K562 (cell line): Measurements from ENCODE around the gene TMSB15C. TPM values are rescaled to one million over a fixed set of nuclear protein-coding genes. Genes with fewer than 3 reads are reported as not detected.

Experiments
- ATAC-seq: fragments of 200-7000 bp; cut with Tn5 transposase; 3 replicates; pipeline ENCODE4 v1.9.1; 2020; ENCODE audit warnings: moderate library complexity
- BruUV-seq: library from RNA; stranded (reverse); fragments of 400-500 nt; replicated peaks from 2 replicates; lab custom pipeline; 2021; lab: Mats Ljungman, UMichigan
- CTCF ChIA-PET: fragments of 300-600 bp; formaldehyde crosslinking; extraction: SDS; loops from one replicate; lab custom pipeline; 2021; ENCODE audit warnings: low intra/inter-chr PET ratio; lab: Yijun Ruan, JAX
- POLR2A ChIA-PET: fragments of 300-600, 350-650 bp; sonication (Branson Sonifier 250); formaldehyde crosslinking; extraction: SDS; loops from one replicate; lab custom pipeline; 2021; ENCODE audit warnings: antibody characterized with exemption, inconsistent platforms; lab: Yijun Ruan, JAX
- DNase-seq, 4 experiments: peaks; one replicate each; pipeline versions ENCODE4 v3.0.0 to v3.0.0-alpha.2; 2011 to 2018; ENCODE audit warnings: low spot score in 3 of 4, mixed read lengths in 3 of 4; ENCODE audit errors: extremely low read depth in 1 of 4
- FAIRE-seq: peaks from 2 replicates; lab custom pipeline; 2011; peaks lifted over from hg19 to GRCh38; lab: Jason Lieb, UNC
- H2AFZ ChIP-seq: 2 replicates; pipeline ENCODE4 v1.6.0; 2011; ENCODE audit warnings: low read depth, low read length, control low read depth, inconsistent platforms
- H3K27ac ChIP-seq: fragments of 200-600 bp; 3 replicates; pipeline ENCODE4 v1.8.0; 2011; ENCODE audit warnings: low read depth, mild to moderate bottlenecking, control low read depth, inconsistent platforms, low read length, moderate library complexity, mixed read lengths; ENCODE audit errors: extremely low read depth
- H3K27me3 ChIP-seq, 2 experiments: fragments of 300-600 bp in 1 of 2; 2 replicates in 1 of 2; 3 replicates in 1 of 2; pipeline versions ENCODE4 v1.6.0 to v1.8.0; 2011; ENCODE audit warnings: inconsistent platforms in 2 of 2, low read length in 2 of 2, mild to moderate bottlenecking in 1 of 2, mixed read lengths in 1 of 2, moderate library complexity in 1 of 2; ENCODE audit not compliant: control insufficient read depth in 2 of 2, insufficient read depth in 2 of 2
- H3K36me3 ChIP-seq: fragments of 300-600 bp; 3 replicates; pipeline ENCODE4 v1.8.0; 2011; ENCODE audit warnings: mild to moderate bottlenecking, low read length, inconsistent platforms; ENCODE audit not compliant: control insufficient read depth, insufficient read depth
- H3K4me1 ChIP-seq, 2 experiments: fragments of 200-600 bp in 1 of 2; replicated peaks in 1 of 2; 2 replicates in 1 of 2; 3 replicates in 1 of 2; pipeline versions ENCODE4 v1.5.1 to v1.8.0; 2011; ENCODE audit warnings: inconsistent platforms in 2 of 2, low read length in 2 of 2, mild to moderate bottlenecking in 1 of 2, mixed read lengths in 1 of 2, moderate library complexity in 1 of 2; ENCODE audit not compliant: control insufficient read depth in 2 of 2, insufficient read depth in 2 of 2
- H3K4me2 ChIP-seq: 2 replicates; pipeline ENCODE4 v1.6.1; 2011; ENCODE audit warnings: low read length, control low read depth, inconsistent platforms, mixed read lengths; ENCODE audit not compliant: insufficient read depth
- H3K4me3 ChIP-seq: fragments of 200-600 bp; sonication (generic), shearing (Covaris generic); 2 replicates; pipeline ENCODE4 v1.5.1; 2016; ENCODE audit warnings: control low read depth, inconsistent platforms
- H3K79me2 ChIP-seq: fragments of 200-600 bp; 3 replicates; pipeline ENCODE4 v1.8.0; 2011; ENCODE audit warnings: low read length, inconsistent platforms; ENCODE audit not compliant: control insufficient read depth, insufficient read depth
- H3K9ac ChIP-seq, 2 experiments: 2 replicates each; pipeline versions ENCODE4 v1.6.0 to v1.6.1; 2011; ENCODE audit warnings: low read depth in 2 of 2, low read length in 2 of 2, control low read depth in 1 of 2, inconsistent platforms in 1 of 2, mild to moderate bottlenecking in 1 of 2, mixed read lengths in 1 of 2; ENCODE audit not compliant: insufficient read depth in 1 of 2
- H3K9me1 ChIP-seq: one replicate; pipeline ENCODE4 v1.6.0; 2011; ENCODE audit warnings: inconsistent platforms, mild to moderate bottlenecking, low read length, moderate library complexity; ENCODE audit not compliant: control insufficient read depth, insufficient read depth
- H3K9me3 ChIP-seq: replicated peaks from 2 replicates; pipeline ENCODE4 v1.5.1; 2011; ENCODE audit warnings: low read depth, low read length, inconsistent platforms; ENCODE audit not compliant: control insufficient read depth, insufficient read depth
- H4K20me1 ChIP-seq: replicated peaks from 2 replicates; pipeline ENCODE4 v1.6.1; 2011; ENCODE audit warnings: low read length, inconsistent platforms, mixed read lengths; ENCODE audit not compliant: control insufficient read depth, insufficient read depth
- BDP1 ChIP-seq: IDR thresholded peaks from 3 replicates; pipeline ENCODE4 v1.6.1; 2011; ENCODE audit not compliant: insufficient read length, insufficient read depth
- HCFC1 ChIP-seq: IDR thresholded peaks from 2 replicates; pipeline ENCODE4 v1.6.1; 2012; ENCODE audit warnings: low read depth, low read length, improper control_type of control experiment
- JUNB ChIP-seq: fragments of 450-650 bp; formaldehyde crosslinking; conservative IDR thresholded peaks from 2 replicates; pipeline ENCODE4 v1.4.0; 2020; ENCODE audit warnings: mild to moderate bottlenecking
- MCM3 ChIP-seq: fragments of 450-650 bp; IDR thresholded peaks from 2 replicates; pipeline ENCODE4 v1.6.1; 2016
- RBM22 ChIP-seq: fragments of 200-400 bp; formaldehyde crosslinking; IDR thresholded peaks from 2 replicates; pipeline ENCODE4 v1.6.1; 2018; ENCODE audit warnings: low read length, low read depth; ENCODE audit not compliant: poor library complexity, severe bottlenecking
- SRF ChIP-seq, 2 experiments: fragments of 250-450, 450-650 bp in 1 of 2; sonication (Bioruptor Pico) in 1 of 2; sonication (generic) in 1 of 2; formaldehyde crosslinking; IDR thresholded peaks; 2 replicates each; pipeline versions ENCODE4 v1.5.0 to v1.5.1; 2020 to 2022; ENCODE audit warnings: mild to moderate bottlenecking in 1 of 2, missing genetic modification reagents in 1 of 2
- SRSF7 ChIP-seq: fragments of 200-400 bp; formaldehyde crosslinking; optimal IDR thresholded peaks from 2 replicates; pipeline ENCODE3; 2017; ENCODE audit warnings: mild to moderate bottlenecking, low read depth, low read length
- TSC22D4 ChIP-seq: fragments of 450-650 bp; IDR thresholded peaks from 2 replicates; pipeline ENCODE4 v1.6.1; 2016; ENCODE audit warnings: missing genetic modification characterization, missing biosample characterization, control low read depth
- ZBTB8A ChIP-seq: fragments of 450-650 bp; IDR thresholded peaks from 2 replicates; pipeline ENCODE4 v1.6.1; 2018; ENCODE audit warnings: mild to moderate bottlenecking, moderate library complexity; ENCODE audit not compliant: partially characterized antibody
- ZC3H11A ChIP-seq: IDR thresholded peaks from 2 replicates; pipeline ENCODE4 v1.6.1; 2012; ENCODE audit warnings: low read depth, low read length, improper control_type of control experiment
- ZNF263 ChIP-seq: sonication (generic); formaldehyde crosslinking; IDR thresholded peaks from 2 replicates; pipeline ENCODE4 v1.8.0; 2022; ENCODE audit warnings: mild to moderate bottlenecking, missing genetic modification reagents, borderline replicate concordance
- ZNF695 ChIP-seq: fragments of 450-650 bp; formaldehyde crosslinking; IDR thresholded peaks from 2 replicates; pipeline ENCODE4 v1.4.0; 2020; ENCODE audit warnings: mild to moderate bottlenecking, moderate library complexity
- ZNF696 ChIP-seq: fragments of 250-450 bp; sonication (Bioruptor Pico); conservative IDR thresholded peaks from 2 replicates; pipeline ENCODE4 v1.4.0; 2020; ENCODE audit warnings: mild to moderate bottlenecking, moderate library complexity
- ZNF76 ChIP-seq: fragments of 250-450 bp; sonication (Bioruptor Pico); IDR thresholded peaks from 2 replicates; pipeline ENCODE4 v1.4.0; 2020; ENCODE audit warnings: mild to moderate bottlenecking, moderate library complexity, borderline replicate concordance
- WGBS: fragments of 100-300 bp; shearing (Covaris generic); methylation state at CpG from one replicate; pipeline ENCODE4 v1.1.6; 2016; ENCODE audit warnings: low coverage, mixed read lengths; ENCODE audit not compliant: insufficient coverage; ENCODE audit errors: missing lambda C conversion rate; 5-methylcytosine and 5-hydroxymethylcytosine counted together
- in situ Hi-C: fragments of 300-500 bp; cut with MboI; formaldehyde crosslinking; loops from 4 replicates; pipeline ENCODE4 v1.15.0; 2018; ENCODE audit warnings: inconsistent platforms, mixed read lengths
- intact Hi-C: fragments of 100-400 bp; cut with micrococcal nuclease; formaldehyde crosslinking; loops from 2 replicates; pipeline ENCODE4 v1.14.2; 2022
- polyA plus RNA-seq, 8 experiments: library from polyadenylated mRNA; depleted of rRNA in 4 of 8; stranded (reverse) in 5 of 8; unstranded in 3 of 8; fragments of >200 nt; fragmentation: Nextera tagmentation in 2 of 8; fragmentation: Illumina TruSeq in 1 of 8; extraction: Ambion mirVana in 2 of 8; extraction: Trizol in 1 of 8; gene quantifications; 2 replicates each; pipeline versions ENCODE4 v1.2.1 to v1.2.3, GENCODE V29; 2011 to 2014; ENCODE audit warnings: inconsistent platforms in 1 of 8, missing spikeins in 1 of 8
- total RNA-seq, 7 experiments: library from RNA; depleted of rRNA in 6 of 7; stranded (reverse); fragments of >200 nt in 6 of 7; fragmentation: Illumina TruSeq in 2 of 7; extraction: Trizol in 2 of 7; gene quantifications; 2 replicates each; pipeline versions ENCODE4 v1.2.1 to v1.2.3, GENCODE V29; 2011 to 2021; ENCODE audit warnings: low replicate concordance in 1 of 7

The TMSB15C gene
- total and polyA plus RNA-seq, 9 of the 15 experiments (the other 6 are each of a cell fraction or from before 2014, with no cell fraction given) = 0.03 TPM; not detected in 8

DNA sequence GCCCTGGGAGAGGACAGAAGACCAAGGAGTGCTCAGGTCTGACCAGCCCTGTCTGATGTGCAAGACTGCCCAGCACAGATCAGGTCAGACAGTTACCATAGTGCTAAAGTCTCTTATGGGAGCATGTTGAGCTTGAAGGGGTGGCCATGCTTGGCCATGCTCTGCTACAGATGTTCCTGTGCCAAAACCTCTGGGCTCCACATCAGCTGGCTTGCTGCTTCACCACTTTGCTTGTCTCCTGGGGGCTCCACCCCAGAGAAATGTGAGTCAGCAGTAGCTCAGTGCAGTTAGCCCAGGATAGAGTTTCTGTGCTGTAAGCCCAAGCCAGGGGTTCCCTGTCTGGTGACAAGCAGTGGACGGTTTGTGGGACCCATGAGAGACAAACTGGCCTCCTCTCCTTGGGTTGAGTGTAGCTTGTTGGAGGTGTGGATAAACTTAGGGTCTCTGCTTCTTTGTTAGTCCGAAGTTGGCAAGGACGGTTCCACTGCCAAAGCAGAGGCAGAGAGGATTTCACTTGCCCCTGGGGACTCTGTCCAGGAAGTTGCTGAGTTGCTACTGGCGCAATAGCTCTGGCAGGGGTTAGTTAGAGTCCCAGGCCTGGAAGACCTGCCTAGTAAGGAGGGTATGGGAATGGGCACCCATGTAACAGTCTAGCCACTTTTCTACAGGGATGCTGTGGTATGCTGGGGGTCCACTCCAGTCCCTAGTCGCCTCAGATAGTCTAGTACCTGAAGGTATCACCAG lies 8.7 kb upstream of the TMSB15C start:
- Histone ChIP-seq H3K36me3 (no peaks in the 10 kb centered on the region), H3K4me1 (no peaks in the 10 kb centered on the region), H3K9ac (no peak overlapping the region), H3K4me3 (no peak overlapping the region), H2AFZ (no peak overlapping the region), H3K79me2 (no peaks in the 10 kb centered on the region), H3K4me2 (no peak overlapping the region), H3K27ac (no peak overlapping the region), H4K20me1 (no peaks in the 10 kb centered on the region), H3K9me1 (no peaks in the 10 kb centered on the region), H3K27me3 (no peaks in the 10 kb centered on the region)
- intact Hi-C loops (no loop called here), in situ Hi-C loops (no loop called here)
- ATAC-seq (no peak), FAIRE-seq (no peak), DNase-seq (no peak)
- CTCF ChIA-PET = no interaction called here
- WGBS = 0% methylated on average over 5 of the region's 5 CpGs
- no TSS peak for BruUV-seq
- TF ChIP-seq ZNF696 (CRISPR knock-in tag) = no peak
- no peak for TF ChIP-seq SRSF7
- TF ChIP-seq ZBTB8A = no peak
- no peak for TF ChIP-seq ZC3H11A
- TF ChIP-seq ZNF695 (CRISPR knock-in tag) = no peak
- no peak for TF ChIP-seq ZNF263
- no peak for TF ChIP-seq TSC22D4 (tag)
- TF ChIP-seq BDP1 = no peak
- TF ChIP-seq RBM22 = no peak
- no peak for TF ChIP-seq MCM3
- no peak for TF ChIP-seq JUNB (CRISPR knock-in tag)
- TF ChIP-seq HCFC1 = no peak
- TF ChIP-seq SRF (CRISPR knock-in tag; IDR thresholded peaks at IDR 0.05) = no peak
- TF ChIP-seq ZNF76 (CRISPR knock-in tag) = no peak
- TF ChIP-seq, all 486 proteins: peak for 0
- H3K9me3 ChIP-seq = no peaks in the 10 kb centered on the region
- POLR2A ChIA-PET = no interaction called here
